GM19328 (cell line): ENCODE data around the gene AGPAT2.

Experiments
- ATAC-seq: cut with Tn5 transposase; IDR thresholded peaks from one replicate; pipeline ENCODE4 v1.9.1; 2021; ENCODE audit warnings: mild to moderate bottlenecking, moderate library complexity; ENCODE audit not compliant: unreplicated experiment

Gene AGPAT2

GRCh38 chr9:136690104-136690805 is 3.0 kb upstream of the AGPAT2 start:
- no peak for ATAC-seq

DNA sequence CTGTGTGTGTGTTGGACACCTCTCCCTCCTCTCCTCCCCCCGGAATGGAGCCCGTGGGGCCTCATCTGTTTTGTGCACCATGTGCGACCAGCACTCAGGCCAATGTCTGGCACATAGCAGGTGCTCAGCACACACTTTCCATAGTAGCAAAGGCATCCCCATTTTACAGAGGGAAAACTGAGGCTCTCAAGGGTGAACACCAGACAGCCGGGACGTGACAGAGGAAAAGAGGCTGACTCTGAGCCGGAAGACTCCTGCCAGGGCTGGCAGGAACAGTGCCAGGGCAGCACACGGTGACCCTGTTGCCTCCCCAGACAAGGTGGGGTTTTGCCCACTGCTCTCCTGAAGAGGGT is 1.8 kb upstream of the AGPAT2 start:
- no peak for ATAC-seq

DNA sequence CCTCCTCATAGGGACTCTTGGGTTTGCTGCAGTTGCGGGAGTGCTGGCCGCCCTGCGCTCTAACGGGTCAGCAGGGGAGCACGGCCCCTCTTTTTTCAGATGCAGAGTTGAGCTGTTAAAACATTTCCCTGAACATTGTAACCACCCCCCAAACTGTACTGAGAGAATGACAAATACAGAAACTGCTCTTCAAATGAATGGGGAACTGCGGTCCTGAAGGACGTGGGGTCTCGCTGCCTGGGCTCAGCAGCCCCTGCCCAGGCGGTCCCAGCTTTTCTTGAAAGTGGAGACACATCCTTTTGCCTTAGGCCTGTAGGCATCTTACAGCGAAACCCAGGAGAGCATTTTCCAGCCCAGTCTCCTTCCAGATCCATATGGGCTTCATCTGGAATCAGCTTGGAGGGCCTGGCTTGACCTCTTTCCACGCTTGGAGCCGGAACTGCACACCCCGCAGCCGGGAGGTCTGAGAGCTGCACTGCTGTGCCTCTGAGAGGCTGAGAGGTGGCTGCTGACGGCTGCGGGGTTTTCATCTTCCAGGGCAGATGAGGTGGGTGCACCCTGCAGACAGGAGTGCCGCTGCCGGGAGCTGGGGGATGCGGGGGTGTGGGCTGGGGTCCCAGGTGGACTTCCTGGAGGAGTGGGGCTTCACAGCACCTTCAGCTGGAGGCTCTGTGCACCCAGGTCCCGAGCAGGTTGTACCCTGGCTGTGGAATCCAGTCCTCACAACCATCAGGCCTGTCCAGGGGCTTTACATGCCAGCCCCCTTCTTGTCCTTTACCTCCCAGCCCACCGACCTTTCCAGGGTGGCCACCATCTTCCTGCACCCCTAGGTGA is 1.2 kb upstream of the AGPAT2 start:
- no peak for ATAC-seq

- ATAC-seq: no peak
Measured at GRCh38 chr9:136687721-136688223, 515 bp upstream of the AGPAT2 start.

- no peak for ATAC-seq
Measured at GRCh38 chr9:136686534-136686793, 793 bp downstream of the AGPAT2 start.

- no peak for ATAC-seq
Measured at GRCh38 chr9:136685790-136686533, 1.3 kb downstream of the AGPAT2 start.

DNA sequence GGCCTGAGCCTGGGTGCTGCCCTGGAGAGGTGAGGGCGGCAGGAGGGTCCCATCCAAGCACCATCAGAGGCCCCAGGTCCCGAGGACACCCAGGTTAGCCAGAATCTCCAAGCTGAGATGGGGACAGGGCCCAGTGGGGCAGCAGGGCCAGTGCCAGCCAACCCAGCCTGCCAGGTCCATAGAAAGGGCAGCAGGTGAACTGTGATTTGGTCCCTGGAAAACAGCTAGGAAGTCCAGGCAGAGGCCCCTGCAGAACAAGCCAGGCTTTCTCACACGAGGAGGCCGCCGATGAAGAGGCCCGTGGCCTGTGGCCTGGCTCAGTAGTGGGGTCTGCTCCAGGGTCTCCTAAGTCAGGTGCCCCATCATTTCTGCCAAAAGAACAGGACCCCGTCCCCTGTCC is 2.0 kb downstream of the AGPAT2 start:
- ATAC-seq: no peak

- no peak for ATAC-seq
Measured at GRCh38 chr9:136684799-136685198, 2.5 kb downstream of the AGPAT2 start.

GRCh38 chr9:136684339-136684738 is 2.9 kb downstream of the AGPAT2 start:
- ATAC-seq: no peak

- ATAC-seq: no peak
Measured at GRCh38 chr9:136683755-136684154, 3.5 kb downstream of the AGPAT2 start.

DNA sequence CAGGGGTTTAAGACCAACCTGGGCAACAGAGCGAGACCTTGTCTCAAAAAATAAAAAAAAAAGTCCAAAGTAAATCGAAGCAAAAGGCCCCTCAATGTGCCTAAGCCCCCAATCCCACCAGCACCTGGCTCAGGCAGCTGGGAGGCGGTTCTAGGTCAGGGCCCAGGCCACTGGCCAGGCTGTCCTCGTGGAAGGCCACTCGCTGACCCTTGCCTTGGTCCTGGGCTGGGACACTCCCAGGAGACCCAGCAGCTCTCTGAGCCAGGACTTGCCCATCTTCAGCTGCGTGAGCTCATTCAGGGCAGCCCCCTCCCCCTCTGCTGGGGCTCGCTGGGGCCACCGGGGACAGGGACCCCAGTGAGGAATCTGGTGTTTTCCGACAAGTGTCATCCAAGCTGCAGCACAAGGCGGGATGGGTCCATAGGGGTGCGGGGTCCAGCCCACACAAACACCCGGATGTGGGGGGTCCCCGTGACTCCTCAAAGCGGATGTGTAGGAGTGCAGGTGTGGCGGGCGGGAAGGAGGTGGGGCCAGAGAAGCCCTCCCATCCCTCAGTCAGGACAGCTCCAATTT is 4.0 kb downstream of the AGPAT2 start:
- ATAC-seq: no peak

- ATAC-seq: no peak
Measured at GRCh38 chr9:136682710-136683109, 4.5 kb downstream of the AGPAT2 start.

GRCh38 chr9:136681945-136682699 is 5.1 kb downstream of the AGPAT2 start:
- no peak for ATAC-seq

DNA sequence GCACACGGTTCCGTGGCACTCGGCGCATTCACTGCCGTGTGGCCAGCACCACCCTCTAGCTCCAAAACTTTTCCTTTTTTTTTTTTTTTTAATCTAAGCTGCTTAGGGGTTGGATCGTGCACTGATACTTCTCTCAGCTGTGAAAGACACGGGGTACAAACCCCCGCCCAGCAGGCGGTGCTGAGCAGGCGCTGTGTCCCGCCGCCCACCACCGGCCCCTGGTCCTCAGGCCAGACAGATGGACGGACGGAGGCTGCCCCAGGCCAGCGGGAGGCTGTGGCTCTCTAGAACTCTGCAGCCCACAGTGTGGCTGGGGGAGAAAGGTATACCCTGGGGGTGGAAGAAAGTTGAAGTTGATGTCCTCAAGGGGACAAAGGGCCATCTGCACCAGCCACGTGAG is 6.2 kb downstream of the AGPAT2 start:
- ATAC-seq: no peak

DNA sequence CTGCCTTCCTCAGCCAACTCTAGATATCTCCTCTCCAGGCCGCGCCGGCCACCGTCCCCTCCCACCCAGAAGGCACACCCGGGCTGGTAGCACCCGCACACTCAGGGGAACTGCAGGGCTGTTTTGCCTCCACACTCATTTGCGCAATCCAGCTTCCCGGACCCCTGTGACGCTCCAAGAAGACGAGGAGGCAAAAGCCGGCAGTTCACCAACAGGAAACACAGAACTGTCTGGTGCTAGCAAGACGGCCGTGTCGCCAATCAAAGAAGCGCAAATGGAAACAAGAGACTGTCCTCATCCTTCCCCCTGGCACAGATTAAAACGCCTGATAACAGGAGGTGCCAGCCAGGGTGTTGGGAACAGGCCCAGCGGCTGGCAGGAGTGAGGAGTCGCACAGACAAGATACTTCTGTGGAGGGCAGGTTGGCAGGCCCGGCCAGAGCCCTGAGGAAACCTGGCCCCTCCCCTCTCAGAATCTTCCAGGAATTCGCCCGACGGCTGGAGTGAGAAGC is 7.8 kb downstream of the AGPAT2 start:
- no peak for ATAC-seq

GRCh38 chr9:136678624-136679023 is 8.6 kb downstream of the AGPAT2 start:
- ATAC-seq: no peak

- ATAC-seq: no peak
Measured at GRCh38 chr9:136678034-136678433, 9.2 kb downstream of the AGPAT2 start.

DNA sequence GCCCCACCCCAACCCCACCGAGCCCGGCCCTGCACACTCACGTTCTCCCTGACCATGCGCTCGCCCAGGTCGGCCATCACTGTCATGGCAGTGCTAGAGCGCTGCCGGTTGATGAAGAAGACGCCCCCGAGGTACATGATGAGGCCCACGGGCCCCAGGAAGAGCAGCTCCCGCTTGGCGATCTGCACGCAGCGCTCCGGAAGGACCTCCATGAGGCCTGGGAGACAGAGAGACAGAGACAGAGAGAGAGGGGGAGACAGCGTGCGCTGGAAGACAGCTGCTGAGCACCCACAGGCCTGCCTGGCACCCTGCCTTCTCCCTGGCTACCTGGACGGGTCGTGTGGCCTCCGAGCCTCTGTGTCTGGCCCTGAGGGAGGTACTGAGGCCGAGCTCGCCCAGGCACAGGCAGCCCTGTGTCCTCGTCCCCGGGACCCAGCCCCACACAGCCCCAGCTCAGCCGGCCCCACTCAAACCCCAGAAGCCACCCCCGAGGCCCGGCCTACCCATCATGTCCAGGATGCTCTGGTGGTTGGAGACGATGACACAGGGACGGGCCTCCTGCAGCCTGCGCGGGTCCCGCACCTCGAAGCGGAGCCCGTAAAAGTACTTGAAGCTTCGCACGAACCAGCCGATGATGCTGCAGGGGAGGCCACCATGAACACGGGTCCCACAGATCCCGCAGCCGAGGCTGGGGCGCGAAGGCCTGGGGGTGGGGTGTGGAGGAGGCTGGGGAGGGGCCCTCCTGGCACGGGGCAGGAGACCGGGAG is 10.2 kb downstream of the AGPAT2 start:
- ATAC-seq: no peak

GRCh38 chr9:136676297-136676794 is 10.9 kb downstream of the AGPAT2 start:
- no peak for ATAC-seq
